Measurements from ENCODE around the gene MYH9.

Gene MYH9

GRCh38 chr22:36330655-36331305 lies 57.0 kb downstream of the MYH9 start:
- Histone ChIP-seq H3K4me3 (ENCODE audit: low read length) (no peak overlapping the region), H3K27me3 (ENCODE audit: insufficient read depth, low read length, poor library complexity) (no peaks in the 10 kb centered on the region), H3K27ac (ENCODE audit: low read depth, low read length) (peak overlapping the region; percentile 65), H3K4me1 (ENCODE audit: control insufficient read depth, low read depth, low read length) (peaks cover 26% of the 10 kb centered on the region), H3K56ac (ENCODE audit: low read length) (peak overlapping the region; percentile 89), H3K36me3 (ENCODE audit: control insufficient read depth, insufficient read depth, low read length) (peaks cover 7% of the 10 kb centered on the region), H2BK15ac (replicated peaks; ENCODE audit: low read depth) (no peak overlapping the region), H3K9ac (ENCODE audit: low read length) (peak overlapping the region; percentile 66), H2BK5ac (ENCODE audit: low read length) (peak overlapping the region; percentile 97), H4K5ac (ENCODE audit: low read length) (peak overlapping the region; percentile 59), H3K18ac (ENCODE audit: low read length) (peak overlapping the region; percentile 54), H3K23ac (ENCODE audit: low read length) (peak overlapping the region; percentile 82), H3K4me2 (ENCODE audit: low read length) (no peak overlapping the region), H2AK5ac (ENCODE audit: low read length) (peak overlapping the region; percentile 95), H3K79me2 (ENCODE audit: control insufficient read depth, insufficient read depth, low read length) (peaks cover 62% of the 10 kb centered on the region), H3K79me1 (ENCODE audit: low read length) (peaks cover 38% of the 10 kb centered on the region), H2BK120ac (ENCODE audit: low read depth, low read length) (peak overlapping the region; percentile 67), H4K8ac (ENCODE audit: low read depth, low read length) (no peak overlapping the region), H3K4ac (ENCODE audit: low read depth, low read length) (peak overlapping the region; percentile 11)
- no CpG with 5 or more reads among the region's 20 CpGs for WGBS (ENCODE audit: extremely low coverage, insufficient coverage, low lambda C conversion rate)
- peak; percentile 92 for DNase-seq

GRCh38 chr22:36330127-36330526 lies 57.6 kb downstream of the MYH9 start:
- H4K5ac ChIP-seq (ENCODE audit: low read length): no peak overlapping the region
- no peak overlapping the region for H4K8ac ChIP-seq (ENCODE audit: low read depth, low read length)
- H2BK15ac ChIP-seq (replicated peaks; ENCODE audit: low read depth): no peak overlapping the region
- H3K27ac ChIP-seq (ENCODE audit: low read depth, low read length): peak overlapping the region; percentile 65
- H3K9ac ChIP-seq (ENCODE audit: low read length): peak overlapping the region; percentile 48
- no peak overlapping the region for H2BK120ac ChIP-seq (ENCODE audit: low read depth, low read length)
- H3K4me3 ChIP-seq (ENCODE audit: low read length): no peak overlapping the region
- peak overlapping the region; percentile 54 for H3K23ac ChIP-seq (ENCODE audit: low read length)
- peak overlapping the region; percentile 70 for H3K4ac ChIP-seq (ENCODE audit: low read depth, low read length)
- peaks cover 60% of the 10 kb centered on the region for H3K79me2 ChIP-seq (ENCODE audit: control insufficient read depth, insufficient read depth, low read length)
- H3K4me1 ChIP-seq (ENCODE audit: control insufficient read depth, low read depth, low read length): peaks cover 26% of the 10 kb centered on the region
- H3K56ac ChIP-seq (ENCODE audit: low read length): peak overlapping the region; percentile 77
- DNase-seq: peak; percentile 44
- peaks cover 44% of the 10 kb centered on the region for H3K79me1 ChIP-seq (ENCODE audit: low read length)
- no CpG with 5 or more reads among the region's 9 CpGs for WGBS (ENCODE audit: extremely low coverage, insufficient coverage, low lambda C conversion rate)
- peaks cover 12% of the 10 kb centered on the region for H3K36me3 ChIP-seq (ENCODE audit: control insufficient read depth, insufficient read depth, low read length)
- no peaks in the 10 kb centered on the region for H3K27me3 ChIP-seq (ENCODE audit: insufficient read depth, low read length, poor library complexity)
- H3K18ac ChIP-seq (ENCODE audit: low read length): peak overlapping the region; percentile 41
- peak overlapping the region; percentile 37 for H2BK5ac ChIP-seq (ENCODE audit: low read length)
- H3K4me2 ChIP-seq (ENCODE audit: low read length): no peak overlapping the region
- H2AK5ac ChIP-seq (ENCODE audit: low read length): no peak overlapping the region

- no peaks in the 10 kb centered on the region for H3K27me3 ChIP-seq (ENCODE audit: insufficient read depth, low read length, poor library complexity)
- H3K56ac ChIP-seq (ENCODE audit: low read length): peak overlapping the region; percentile 77
- peaks cover 42% of the 10 kb centered on the region for H3K79me1 ChIP-seq (ENCODE audit: low read length)
- WGBS (ENCODE audit: extremely low coverage, insufficient coverage, low lambda C conversion rate): no CpG with 5 or more reads among the region's 24 CpGs
- peak overlapping the region; percentile 34 for H2AK5ac ChIP-seq (ENCODE audit: low read length)
- peak; percentile 100 for DNase-seq
- H3K4me2 ChIP-seq (ENCODE audit: low read length): no peak overlapping the region
- H4K8ac ChIP-seq (ENCODE audit: low read depth, low read length): no peak overlapping the region
- peaks cover 13% of the 10 kb centered on the region for H3K36me3 ChIP-seq (ENCODE audit: control insufficient read depth, insufficient read depth, low read length)
- no peak overlapping the region for H3K4me3 ChIP-seq (ENCODE audit: low read length)
- no peak overlapping the region for H2BK15ac ChIP-seq (replicated peaks; ENCODE audit: low read depth)
- H3K4me1 ChIP-seq (ENCODE audit: control insufficient read depth, low read depth, low read length): peaks cover 26% of the 10 kb centered on the region
- peak overlapping the region; percentile 41 for H3K18ac ChIP-seq (ENCODE audit: low read length)
- peaks cover 54% of the 10 kb centered on the region for H3K79me2 ChIP-seq (ENCODE audit: control insufficient read depth, insufficient read depth, low read length)
- H3K23ac ChIP-seq (ENCODE audit: low read length): peak overlapping the region; percentile 54
- H2BK5ac ChIP-seq (ENCODE audit: low read length): peak overlapping the region; percentile 37
- H3K9ac ChIP-seq (ENCODE audit: low read length): peak overlapping the region; percentile 53
- no peak overlapping the region for H4K5ac ChIP-seq (ENCODE audit: low read length)
- peak overlapping the region; percentile 18 for H2BK120ac ChIP-seq (ENCODE audit: low read depth, low read length)
- peak overlapping the region; percentile 88 for H3K27ac ChIP-seq (ENCODE audit: low read depth, low read length)
- H3K4ac ChIP-seq (ENCODE audit: low read depth, low read length): peak overlapping the region; percentile 70
Observed at GRCh38 chr22:36329254-36330078, 58.3 kb downstream of the MYH9 start.

GRCh38 chr22:36328635-36329253 lies 59.0 kb downstream of the MYH9 start:
- peaks cover 26% of the 10 kb centered on the region for H3K4me1 ChIP-seq (ENCODE audit: control insufficient read depth, low read depth, low read length)
- no peak overlapping the region for H2AK5ac ChIP-seq (ENCODE audit: low read length)
- H3K9ac ChIP-seq (ENCODE audit: low read length): peak overlapping the region; percentile 53
- peak; percentile 66 for DNase-seq
- no peak overlapping the region for H4K8ac ChIP-seq (ENCODE audit: low read depth, low read length)
- peaks cover 13% of the 10 kb centered on the region for H3K36me3 ChIP-seq (ENCODE audit: control insufficient read depth, insufficient read depth, low read length)
- no peaks in the 10 kb centered on the region for H3K27me3 ChIP-seq (ENCODE audit: insufficient read depth, low read length, poor library complexity)
- no peak overlapping the region for H3K4me2 ChIP-seq (ENCODE audit: low read length)
- peaks cover 42% of the 10 kb centered on the region for H3K79me1 ChIP-seq (ENCODE audit: low read length)
- H3K56ac ChIP-seq (ENCODE audit: low read length): peak overlapping the region; percentile 73
- no peak overlapping the region for H4K5ac ChIP-seq (ENCODE audit: low read length)
- H3K4me3 ChIP-seq (ENCODE audit: low read length): no peak overlapping the region
- H3K4ac ChIP-seq (ENCODE audit: low read depth, low read length): peak overlapping the region; percentile 62
- H3K18ac ChIP-seq (ENCODE audit: low read length): peak overlapping the region; percentile 41
- H3K23ac ChIP-seq (ENCODE audit: low read length): peak overlapping the region; percentile 4
- H3K27ac ChIP-seq (ENCODE audit: low read depth, low read length): peak overlapping the region; percentile 88
- peak overlapping the region; percentile 18 for H2BK120ac ChIP-seq (ENCODE audit: low read depth, low read length)
- no peak overlapping the region for H2BK15ac ChIP-seq (replicated peaks; ENCODE audit: low read depth)
- peak overlapping the region; percentile 17 for H2BK5ac ChIP-seq (ENCODE audit: low read length)
- WGBS (ENCODE audit: extremely low coverage, insufficient coverage, low lambda C conversion rate): no CpG with 5 or more reads among the region's 23 CpGs
- H3K79me2 ChIP-seq (ENCODE audit: control insufficient read depth, insufficient read depth, low read length): peaks cover 48% of the 10 kb centered on the region

GRCh38 chr22:36327922-36328551 lies 59.7 kb downstream of the MYH9 start:
- Histone ChIP-seq H3K23ac (ENCODE audit: low read length) (peak overlapping the region; percentile 48), H3K4ac (ENCODE audit: low read depth, low read length) (no peak overlapping the region), H3K4me2 (ENCODE audit: low read length) (no peak overlapping the region), H2AK5ac (ENCODE audit: low read length) (no peak overlapping the region), H2BK15ac (replicated peaks; ENCODE audit: low read depth) (no peak overlapping the region), H4K8ac (ENCODE audit: low read depth, low read length) (no peak overlapping the region), H3K36me3 (ENCODE audit: control insufficient read depth, insufficient read depth, low read length) (peaks cover 13% of the 10 kb centered on the region), H3K4me3 (ENCODE audit: low read length) (no peak overlapping the region), H3K4me1 (ENCODE audit: control insufficient read depth, low read depth, low read length) (peaks cover 24% of the 10 kb centered on the region), H3K79me2 (ENCODE audit: control insufficient read depth, insufficient read depth, low read length) (peaks cover 42% of the 10 kb centered on the region), H4K5ac (ENCODE audit: low read length) (no peak overlapping the region), H3K27me3 (ENCODE audit: insufficient read depth, low read length, poor library complexity) (no peaks in the 10 kb centered on the region), H3K56ac (ENCODE audit: low read length) (peak overlapping the region; percentile 52), H3K9ac (ENCODE audit: low read length) (peak overlapping the region; percentile 30), H3K79me1 (ENCODE audit: low read length) (peaks cover 39% of the 10 kb centered on the region), H3K27ac (ENCODE audit: low read depth, low read length) (no peak overlapping the region), H2BK5ac (ENCODE audit: low read length) (no peak overlapping the region), H2BK120ac (ENCODE audit: low read depth, low read length) (no peak overlapping the region), H3K18ac (ENCODE audit: low read length) (no peak overlapping the region)
- DNase-seq: no peak
- no CpG with 5 or more reads among the region's 13 CpGs for WGBS (ENCODE audit: extremely low coverage, insufficient coverage, low lambda C conversion rate)
